Measurements from ENCODE around the gene DNER.

- TF ChIP-seq CTCF (IDR thresholded peaks at IDR 0.05) (no peak), POLR2AphosphoS5 (IDR thresholded peaks at IDR 0.05; ENCODE audit: low read depth, low read length) (no peak), YY1 (IDR thresholded peaks at IDR 0.05; ENCODE audit: low read depth) (no peak), MAX (IDR thresholded peaks at IDR 0.05; ENCODE audit: low read depth) (no peak), NFIC (IDR thresholded peaks at IDR 0.05; ENCODE audit: borderline replicate concordance) (no peak), USF1 (IDR thresholded peaks at IDR 0.05; ENCODE audit: borderline replicate concordance, low read depth) (no peak), TAF1 (IDR thresholded peaks at IDR 0.05; ENCODE audit: borderline replicate concordance, low read depth, low read length) (no peak), RCOR1 (IDR thresholded peaks at IDR 0.05; ENCODE audit: low read length) (no peak), RFX5 (IDR thresholded peaks at IDR 0.05; ENCODE audit: low read length) (no peak), JUND (IDR thresholded peaks at IDR 0.05) (no peak), TEAD4 (IDR thresholded peaks at IDR 0.05; ENCODE audit: borderline replicate concordance, insufficient read depth) (no peak), SIN3A (IDR thresholded peaks at IDR 0.05; ENCODE audit: borderline replicate concordance, low read depth, low read length) (no peak), FOXM1 (IDR thresholded peaks at IDR 0.05; ENCODE audit: low read depth) (no peak), IRF3 (IDR thresholded peaks at IDR 0.05; ENCODE audit: low read depth, low read length) (no peak)
Observed at GRCh38 chr2:229688141-229688540, 26.2 kb downstream of the DNER start.
